Gastroesophageal sphincter (tissue), 4 donors: ENCODE data around the gene CLSTN3. TPM values are rescaled to one million over a fixed set of nuclear protein-coding genes. Genes with fewer than 3 reads are reported as not detected.

Experiments used
- ATAC-seq: fragments of 150-250 bp; one replicate; pipeline ENCODE4 v1.9.1; 2016; ENCODE audit warnings: mild to moderate bottlenecking, moderate library complexity
- H3K27ac ChIP-seq, 4 donors: fragments of 200-600 bp; sonication (generic) in 3 of 4; 1 replicate in 3 of 4; 2 replicates in 1 of 4; pipeline ENCODE4 v1.5.1; 2016 to 2019
- H3K27me3 ChIP-seq: fragments of 200-600 bp; sonication (generic); one replicate; pipeline ENCODE4 v1.5.1; 2019
- H3K36me3 ChIP-seq, 2 donors: fragments of 200-600 bp; sonication (generic); one replicate each; pipeline ENCODE4 v1.5.1; 2019; ENCODE audit warnings: control low read depth in 1 of 2
- H3K4me1 ChIP-seq, 3 donors: fragments of 200-600 bp; sonication (generic); 1 replicate in 2 of 3; 2 replicates in 1 of 3; pipeline ENCODE4 v1.5.1; 2016 to 2019; ENCODE audit warnings: control low read depth in 2 of 3
- H3K4me3 ChIP-seq, 2 donors: fragments of 200-600 bp; sonication (generic); one replicate each; pipeline ENCODE4 v1.5.1; 2019; ENCODE audit warnings: mild to moderate bottlenecking in 1 of 2, moderate library complexity in 1 of 2
- H3K9me3 ChIP-seq, 3 donors: fragments of 200-600 bp; sonication (generic); one replicate each; pipeline ENCODE4 v1.5.1; 2017 to 2019; ENCODE audit warnings: control low read depth in 2 of 3
- EP300 ChIP-seq: sonication (generic); formaldehyde crosslinking; IDR thresholded peaks from one replicate; pipeline ENCODE4 v1.6.1; 2017; ENCODE audit warnings: antibody characterized with exemption, mild to moderate bottlenecking
- POLR2A ChIP-seq, 2 donors: fragments of 450-650 bp; IDR thresholded peaks; one replicate each; pipeline ENCODE4 v1.6.1; 2017; ENCODE audit warnings: antibody characterized with exemption in 2 of 2, mild to moderate bottlenecking in 2 of 2, moderate library complexity in 1 of 2
- POLR2AphosphoS5 ChIP-seq: sonication (generic); formaldehyde crosslinking; IDR thresholded peaks from one replicate; pipeline ENCODE4 v1.6.1; 2017; ENCODE audit warnings: antibody characterized with exemption
- WGBS, 2 donors: methylation state at CpG; one replicate each; pipeline ENCODE4 v1.1.5; 2018; ENCODE audit warnings: low coverage in 1 of 2; 5-methylcytosine and 5-hydroxymethylcytosine counted together
- total RNA-seq, 4 donors: library from RNA; depleted of rRNA; stranded (reverse); fragments of >200 nt; gene quantifications; one replicate each; pipeline ENCODE4 v1.1.0, GENCODE V29; 2016
- TF ChIP-seq, protein P1 (sequence below), 4 experiments: fragments of 200-600 bp in 2 of 4; fragments of 450-650 bp in 2 of 4; sonication (generic) in 1 of 4; IDR thresholded peaks; one replicate each; pipeline ENCODE4 v1.5.1; 2017 to 2019; ENCODE audit warnings: antibody characterized with exemption in 4 of 4, mild to moderate bottlenecking in 2 of 4, moderate library complexity in 2 of 4

The CLSTN3 gene
- total RNA-seq, 4 donors from 2014 or later: 13.9 to 34.3 (median 17.4) TPM

DNA sequence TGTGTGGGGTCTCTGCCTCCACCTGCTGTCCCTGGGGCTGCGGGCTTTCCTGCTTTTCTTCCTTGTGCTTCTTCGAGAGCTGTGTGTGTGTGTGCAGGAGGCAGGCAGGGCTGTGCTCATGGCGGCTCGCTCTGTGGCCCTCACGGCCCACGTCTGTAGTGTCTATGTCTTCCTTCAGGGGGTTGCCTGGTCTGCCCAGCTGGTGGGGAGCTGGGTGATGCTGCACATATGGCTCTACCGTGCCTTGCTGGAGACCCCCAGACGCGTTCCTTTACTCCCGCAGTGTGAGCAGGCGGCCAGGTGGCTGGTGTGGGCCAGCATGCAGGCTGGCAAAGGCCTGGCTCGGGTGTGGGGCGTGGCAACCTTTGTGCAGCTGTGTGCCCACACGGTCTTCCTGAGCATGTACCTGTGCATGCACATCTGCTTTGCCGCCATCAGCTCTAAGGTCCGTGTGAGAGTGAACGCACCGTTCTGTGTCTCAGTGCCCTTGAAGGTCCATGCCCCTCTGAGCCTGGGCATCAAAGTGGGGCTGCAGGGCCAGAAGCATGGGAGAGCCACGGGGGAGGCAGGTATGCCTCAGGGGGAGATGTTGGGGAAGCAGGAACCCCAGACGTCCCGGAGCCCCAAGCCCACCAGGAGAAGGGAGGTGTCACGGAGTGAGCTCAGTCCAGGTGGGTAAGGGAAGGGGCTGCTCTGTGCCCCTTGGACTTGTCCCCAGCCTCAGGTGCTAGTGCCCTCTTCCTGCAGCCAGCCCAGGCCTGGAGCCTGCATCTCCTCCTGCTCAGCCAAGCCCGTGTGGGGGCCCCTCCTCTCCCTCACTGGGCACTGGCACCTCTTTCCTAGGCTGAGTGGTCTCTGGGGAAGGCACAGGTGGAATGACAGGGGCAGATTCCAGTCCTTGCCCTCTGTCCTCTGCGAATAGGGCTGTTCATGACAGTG lies 26.4 kb downstream of the CLSTN3 start:
- Histone ChIP-seq H3K4me1 (no peaks in the 10 kb centered on the region), H3K36me3 (peaks cover 0 to 69% of the 10 kb centered on the region in 2 donors), H3K27ac (no peak overlapping the region), H3K9me3 (no peaks in the 10 kb centered on the region), H3K4me3 (no peak overlapping the region), H3K27me3 (no peaks in the 10 kb centered on the region)
- TF ChIP-seq POLR2AphosphoS5 (no peak), EP300 (no peak), POLR2A (IDR thresholded peaks at IDR 0.05) (no peak)
- TF ChIP-seq, protein P1, sequence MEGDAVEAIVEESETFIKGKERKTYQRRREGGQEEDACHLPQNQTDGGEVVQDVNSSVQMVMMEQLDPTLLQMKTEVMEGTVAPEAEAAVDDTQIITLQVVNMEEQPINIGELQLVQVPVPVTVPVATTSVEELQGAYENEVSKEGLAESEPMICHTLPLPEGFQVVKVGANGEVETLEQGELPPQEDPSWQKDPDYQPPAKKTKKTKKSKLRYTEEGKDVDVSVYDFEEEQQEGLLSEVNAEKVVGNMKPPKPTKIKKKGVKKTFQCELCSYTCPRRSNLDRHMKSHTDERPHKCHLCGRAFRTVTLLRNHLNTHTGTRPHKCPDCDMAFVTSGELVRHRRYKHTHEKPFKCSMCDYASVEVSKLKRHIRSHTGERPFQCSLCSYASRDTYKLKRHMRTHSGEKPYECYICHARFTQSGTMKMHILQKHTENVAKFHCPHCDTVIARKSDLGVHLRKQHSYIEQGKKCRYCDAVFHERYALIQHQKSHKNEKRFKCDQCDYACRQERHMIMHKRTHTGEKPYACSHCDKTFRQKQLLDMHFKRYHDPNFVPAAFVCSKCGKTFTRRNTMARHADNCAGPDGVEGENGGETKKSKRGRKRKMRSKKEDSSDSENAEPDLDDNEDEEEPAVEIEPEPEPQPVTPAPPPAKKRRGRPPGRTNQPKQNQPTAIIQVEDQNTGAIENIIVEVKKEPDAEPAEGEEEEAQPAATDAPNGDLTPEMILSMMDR (IDR thresholded peaks at IDR 0.05): no peak
- no peak for ATAC-seq
- WGBS, 2 donors: 78 to 100% methylated on average over 1 to 3 of the region's 24 CpGs

DNA sequence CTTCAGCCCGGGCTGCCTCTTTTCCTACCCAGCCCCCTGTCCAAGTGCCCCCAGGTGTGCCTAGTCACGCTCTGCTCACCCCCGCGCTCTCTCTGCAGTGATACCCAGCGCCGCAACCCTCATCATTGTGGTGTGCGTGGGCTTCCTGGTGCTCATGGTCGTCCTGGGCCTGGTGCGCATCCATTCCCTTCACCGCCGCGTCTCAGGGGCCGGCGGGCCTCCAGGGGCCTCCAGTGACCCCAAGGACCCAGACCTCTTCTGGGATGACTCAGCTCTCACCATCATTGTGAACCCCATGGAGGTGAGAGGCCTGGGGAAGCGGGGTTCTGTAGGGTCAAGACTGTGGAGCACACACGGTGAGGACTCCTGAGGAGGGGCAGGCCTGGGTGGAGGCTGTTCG lies 27.2 kb downstream of the CLSTN3 start:
- Histone ChIP-seq H3K36me3 (peaks cover 0 to 61% of the 10 kb centered on the region in 2 donors), H3K27me3 (no peaks in the 10 kb centered on the region), H3K4me1 (no peaks in the 10 kb centered on the region), H3K4me3 (no peak overlapping the region), H3K9me3 (no peaks in the 10 kb centered on the region), H3K27ac (no peak overlapping the region)
- 76% methylated on average over 3 of the region's 17 CpGs; no CpG with 5 or more reads in 1 of the 2 donors for WGBS, 2 donors
- ATAC-seq: no peak
- no peak for TF ChIP-seq POLR2A (IDR thresholded peaks at IDR 0.05)
- TF ChIP-seq EP300: no peak

DNA sequence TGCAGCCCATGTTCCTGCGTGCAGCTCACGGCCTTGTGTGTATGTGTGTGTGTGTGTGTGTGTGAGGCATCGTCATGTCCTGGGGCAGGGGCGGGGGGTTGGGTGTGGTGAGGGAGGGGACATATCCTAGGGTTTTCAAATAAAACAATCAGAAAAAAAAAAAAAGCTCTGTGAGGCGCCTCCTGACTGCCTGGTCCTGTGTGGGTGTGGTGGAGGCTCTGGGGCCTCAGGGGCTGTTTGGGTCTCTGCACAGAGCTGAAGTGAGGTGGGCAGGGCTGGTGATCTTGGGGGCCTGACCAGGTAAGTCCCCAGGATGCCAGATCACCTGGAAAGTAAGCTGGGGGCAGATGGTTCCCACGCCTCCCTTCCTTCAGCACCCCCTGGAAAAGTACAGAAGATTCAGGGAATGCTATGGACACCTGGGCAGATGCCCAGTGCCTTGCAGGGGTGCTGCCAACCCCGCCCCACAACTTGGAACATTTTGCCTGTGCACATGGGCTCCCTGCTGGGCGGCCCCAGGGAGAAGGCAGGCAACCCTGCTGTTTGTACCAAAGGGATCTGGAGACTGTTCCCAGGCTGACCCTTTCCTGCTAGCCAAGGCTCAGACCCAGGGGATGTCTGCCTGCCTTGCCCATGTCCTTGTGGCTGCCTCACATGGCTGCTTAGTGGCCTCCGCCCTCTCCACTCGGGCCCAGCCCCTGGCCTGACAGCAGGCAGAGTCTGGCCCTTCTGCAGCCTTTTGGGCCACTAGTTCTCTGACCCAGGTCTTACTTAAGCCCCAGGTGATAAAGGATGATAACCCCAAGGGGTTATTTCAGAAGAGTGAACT lies 28.8 kb downstream of the CLSTN3 start:
- Histone ChIP-seq H3K9me3 (no peaks in the 10 kb centered on the region), H3K36me3 (peaks cover 0 to 45% of the 10 kb centered on the region in 2 donors), H3K4me1 (peaks cover 0 to 5% (median 0%) of the 10 kb centered on the region in 3 donors), H3K4me3 (no peak overlapping the region), H3K27me3 (peaks cover 14% of the 10 kb centered on the region), H3K27ac (no peak overlapping the region)
- no peak for TF ChIP-seq POLR2AphosphoS5
- TF ChIP-seq, protein P1 (IDR thresholded peaks at IDR 0.05): no peak
- no peak for TF ChIP-seq POLR2A (IDR thresholded peaks at IDR 0.05)
- no peak for TF ChIP-seq EP300
- WGBS, 2 donors: 93% methylated on average over 2 of the region's 10 CpGs; no CpG with 5 or more reads in 1 of the 2 donors
- no peak for ATAC-seq

DNA sequence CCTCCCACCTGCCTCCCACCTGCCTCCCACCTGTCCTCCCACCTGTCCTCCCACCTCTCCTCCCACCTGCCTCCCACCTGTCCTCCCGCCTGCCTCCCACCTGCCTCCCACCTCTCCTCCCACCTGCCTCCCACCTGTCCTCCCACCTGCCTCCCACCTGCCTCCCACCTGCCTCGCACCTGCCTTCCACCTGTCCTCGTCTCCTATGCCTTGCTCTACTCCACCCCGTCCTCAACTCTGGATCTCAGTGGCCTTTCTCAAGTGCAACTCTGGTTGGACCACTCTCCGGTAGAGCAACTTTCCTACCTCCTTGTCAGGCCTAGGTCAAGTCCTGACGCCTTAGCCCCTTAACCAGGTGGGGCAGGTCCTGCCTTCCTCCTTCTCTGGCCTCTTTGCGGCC lies 30.0 kb downstream of the CLSTN3 start:
- ATAC-seq: no peak

More for the DNA sequence above, 30.0 kb downstream of the CLSTN3 start:
- Histone ChIP-seq H3K9me3 (no peaks in the 10 kb centered on the region), H3K4me3 (no peak overlapping the region), H3K4me1 (peaks cover 0 to 5% (median 0%) of the 10 kb centered on the region in 3 donors), H3K36me3 (peaks cover 0 to 33% of the 10 kb centered on the region in 2 donors), H3K27me3 (peaks cover 25% of the 10 kb centered on the region), H3K27ac (no peak overlapping the region)
- no peak for TF ChIP-seq POLR2AphosphoS5
- TF ChIP-seq, protein P1 (IDR thresholded peaks at IDR 0.05): no peak
- no peak for TF ChIP-seq EP300
- no peak for TF ChIP-seq POLR2A (IDR thresholded peaks at IDR 0.05)
- 70 to 83% methylated on average over 1 to 5 of the region's 7 CpGs for WGBS, 2 donors
